IPS-15b (cell line): Measurements from ENCODE around the gene ACSS2.

Experiments used
- H3K27me3 ChIP-seq: one replicate; pipeline ENCODE4 v1.6.1; 2013; ENCODE audit warnings: low read length; ENCODE audit not compliant: control insufficient read depth, insufficient read depth
- H3K36me3 ChIP-seq: one replicate; pipeline ENCODE4 v1.6.1; 2013; ENCODE audit warnings: low read length; ENCODE audit not compliant: control insufficient read depth, insufficient read depth
- H3K4me1 ChIP-seq: one replicate; pipeline ENCODE4 v1.6.1; 2013; ENCODE audit warnings: mild to moderate bottlenecking, low read length; ENCODE audit not compliant: control insufficient read depth, insufficient read depth
- H3K4me3 ChIP-seq: one replicate; pipeline ENCODE4 v1.5.1; 2013; ENCODE audit warnings: low read depth, low read length
- H3K9ac ChIP-seq: one replicate; pipeline ENCODE4 v1.6.1; 2013; ENCODE audit warnings: low read depth, mild to moderate bottlenecking, low read length
- H3K9me3 ChIP-seq: one replicate; pipeline ENCODE4 v1.6.1; 2013; ENCODE audit warnings: mild to moderate bottlenecking, low read length; ENCODE audit not compliant: control insufficient read depth, insufficient read depth

Gene ACSS2

DNA sequence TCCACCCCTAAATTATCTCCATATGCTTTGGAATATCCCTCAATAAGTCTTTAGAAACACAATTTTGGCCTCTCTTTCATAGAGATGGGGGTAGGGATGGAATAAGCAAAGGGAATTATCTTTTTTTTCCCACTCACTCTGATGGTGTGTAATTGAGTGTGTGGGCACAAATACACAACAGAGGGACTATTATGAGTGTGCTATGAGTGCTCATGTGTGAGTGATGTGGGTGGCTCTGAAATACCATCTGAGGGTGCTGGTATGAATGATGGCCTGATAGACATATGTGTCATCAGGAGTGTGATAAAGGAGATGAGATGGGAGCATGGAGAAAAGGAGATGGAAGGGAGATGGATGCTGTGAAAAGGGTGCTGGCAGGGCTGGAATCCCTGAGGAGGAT, 43.6 kb downstream of the ACSS2 start:
- Histone ChIP-seq H3K4me1 (no peaks in the 10 kb centered on the region), H3K36me3 (no peaks in the 10 kb centered on the region), H3K4me3 (no peak overlapping the region), H3K9ac (no peak overlapping the region), H3K9me3 (no peaks in the 10 kb centered on the region), H3K27me3 (no peaks in the 10 kb centered on the region)

DNA sequence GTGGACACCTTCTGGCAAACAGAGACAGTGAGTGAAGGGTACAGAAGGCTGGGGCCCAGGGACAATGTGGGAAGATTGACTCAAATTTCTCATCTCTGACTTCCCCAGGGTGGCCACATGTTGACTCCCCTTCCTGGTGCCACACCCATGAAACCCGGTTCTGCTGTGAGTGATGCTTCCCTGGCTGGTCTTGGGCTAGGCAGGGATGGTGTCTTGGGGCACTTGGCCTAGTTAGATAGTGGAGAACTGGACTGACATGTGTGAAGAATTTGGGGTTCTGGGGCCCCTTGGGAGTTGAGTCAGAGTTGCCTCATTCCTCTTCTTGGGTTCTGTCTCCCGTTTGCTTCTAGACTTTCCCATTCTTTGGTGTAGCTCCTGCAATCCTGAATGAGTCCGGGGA, 45.0 kb downstream of the ACSS2 start:
- Histone ChIP-seq H3K4me3 (no peak overlapping the region), H3K9ac (no peak overlapping the region), H3K9me3 (no peaks in the 10 kb centered on the region), H3K4me1 (no peaks in the 10 kb centered on the region), H3K36me3 (no peaks in the 10 kb centered on the region), H3K27me3 (no peaks in the 10 kb centered on the region)

DNA sequence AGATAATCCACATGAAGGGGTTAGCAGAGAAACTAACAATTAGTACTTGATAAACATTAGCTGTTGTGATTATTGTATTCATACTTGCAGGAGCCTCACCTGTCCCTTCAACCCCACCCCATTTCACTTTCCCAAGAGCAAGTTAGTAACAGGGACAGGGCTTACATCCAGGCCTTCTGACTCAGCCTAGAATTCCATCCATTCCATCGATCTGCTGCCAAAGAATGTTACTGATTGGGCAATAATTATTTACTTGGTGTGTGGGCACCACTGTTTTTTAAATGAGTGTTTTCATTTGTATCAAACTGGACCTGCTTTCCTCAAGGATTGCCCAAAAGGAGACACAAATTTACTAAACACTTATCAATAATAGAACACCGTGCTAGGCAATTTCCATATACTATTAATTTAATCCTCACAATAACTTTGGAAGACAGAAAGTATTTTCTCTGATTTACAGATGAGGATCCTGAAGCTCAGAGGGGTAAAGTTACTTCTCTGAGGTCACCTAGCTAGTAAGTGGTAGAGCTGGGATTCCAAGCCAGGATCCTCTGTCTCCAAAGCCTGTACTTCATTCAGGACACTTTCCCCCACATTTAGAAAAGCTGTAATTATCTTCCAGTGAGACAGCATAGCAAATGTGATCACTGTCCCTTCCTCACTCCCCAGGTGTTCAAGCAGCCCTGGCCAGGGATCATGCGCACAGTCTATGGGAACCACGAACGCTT, 46.4 kb downstream of the ACSS2 start:
- Histone ChIP-seq H3K9me3 (no peaks in the 10 kb centered on the region), H3K4me3 (no peak overlapping the region), H3K36me3 (no peaks in the 10 kb centered on the region), H3K4me1 (no peaks in the 10 kb centered on the region), H3K27me3 (no peaks in the 10 kb centered on the region), H3K9ac (no peak overlapping the region)

DNA sequence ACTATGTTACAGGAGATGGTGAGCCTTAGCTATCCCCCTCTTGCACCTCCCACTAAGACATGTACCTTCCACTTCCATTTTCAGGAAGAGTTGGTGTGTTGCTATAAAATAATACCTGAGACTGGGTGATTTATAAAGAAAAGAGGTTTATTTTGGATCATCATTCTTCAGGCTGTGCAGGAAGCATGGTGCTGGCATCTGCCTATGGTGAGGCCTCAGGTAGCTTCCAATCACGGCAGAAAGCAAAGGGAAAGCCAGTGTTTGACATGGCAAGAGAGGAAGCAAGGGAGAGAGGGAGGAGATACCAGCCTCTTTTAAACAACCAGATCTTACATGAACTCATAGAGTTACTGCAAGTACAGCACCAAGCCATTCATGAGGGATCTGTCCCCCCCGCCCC, 47.0 kb downstream of the ACSS2 start:
- Histone ChIP-seq H3K36me3 (peaks cover under 1% of the 10 kb centered on the region), H3K4me3 (no peak overlapping the region), H3K9me3 (no peaks in the 10 kb centered on the region), H3K4me1 (no peaks in the 10 kb centered on the region), H3K9ac (no peak overlapping the region), H3K27me3 (no peaks in the 10 kb centered on the region)

DNA sequence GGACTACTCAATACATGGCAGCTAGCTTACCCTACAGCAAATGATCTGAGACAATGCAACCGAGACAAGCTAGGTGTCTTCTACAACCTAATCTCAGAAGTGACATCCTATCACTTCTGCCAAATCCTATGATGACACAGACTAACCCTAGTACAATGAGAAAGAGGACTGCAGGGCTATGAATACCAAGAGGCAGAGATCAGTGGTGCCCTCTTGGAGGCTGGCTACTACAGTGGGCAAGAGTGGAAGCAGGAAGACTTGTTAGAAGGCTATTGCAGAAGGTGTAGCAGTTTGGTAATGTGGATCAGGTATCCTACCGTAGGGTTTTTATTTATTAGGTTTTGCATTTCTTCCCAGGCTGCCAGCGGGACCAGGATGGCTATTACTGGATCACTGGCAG, 48.9 kb downstream of the ACSS2 start:
- Histone ChIP-seq H3K4me1 (no peaks in the 10 kb centered on the region), H3K27me3 (no peaks in the 10 kb centered on the region), H3K4me3 (no peak overlapping the region), H3K9ac (no peak overlapping the region), H3K36me3 (peaks cover 13% of the 10 kb centered on the region), H3K9me3 (no peaks in the 10 kb centered on the region)

DNA sequence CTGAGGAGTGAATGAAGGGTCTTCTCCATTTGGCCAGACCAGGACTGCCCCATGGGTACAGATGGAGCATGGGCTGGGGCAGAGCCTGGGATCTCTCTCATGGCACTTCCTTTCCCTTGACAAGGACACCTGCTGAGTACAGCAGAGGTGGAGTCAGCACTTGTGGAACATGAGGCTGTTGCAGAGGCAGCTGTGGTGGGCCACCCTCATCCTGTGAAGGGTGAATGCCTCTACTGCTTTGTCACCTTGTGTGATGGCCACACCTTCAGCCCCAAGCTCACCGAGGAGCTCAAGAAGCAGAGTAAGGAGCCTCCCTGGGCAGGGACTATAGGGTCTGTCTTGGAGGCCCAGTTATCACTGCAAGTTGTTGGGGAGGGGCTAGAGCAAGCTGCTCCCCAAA, 49.6 kb downstream of the ACSS2 start:
- Histone ChIP-seq H3K9ac (no peak overlapping the region), H3K4me3 (no peak overlapping the region), H3K9me3 (no peaks in the 10 kb centered on the region), H3K4me1 (no peaks in the 10 kb centered on the region), H3K27me3 (no peaks in the 10 kb centered on the region), H3K36me3 (peaks cover 13% of the 10 kb centered on the region)

DNA sequence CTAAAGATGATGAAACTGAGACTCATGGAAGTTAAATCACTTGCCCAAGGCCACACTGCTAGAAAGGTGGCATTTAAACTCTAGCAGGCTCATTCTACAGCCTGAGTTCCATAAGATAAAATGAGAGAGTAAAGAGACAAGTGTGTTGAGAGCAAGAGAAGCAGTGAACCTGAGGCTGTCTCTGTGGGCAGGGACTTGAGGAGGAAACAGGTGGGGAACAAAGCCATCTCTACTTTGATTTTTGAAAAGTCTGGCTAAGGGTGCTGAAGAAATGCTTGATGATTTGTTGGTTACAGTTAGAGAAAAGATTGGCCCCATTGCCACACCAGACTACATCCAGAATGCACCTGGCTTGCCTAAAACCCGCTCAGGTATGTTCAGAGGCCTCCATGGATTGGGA, 50.2 kb downstream of the ACSS2 start:
- no peak overlapping the region for H3K4me3 ChIP-seq
- H3K9ac ChIP-seq: no peak overlapping the region
- peaks cover 13% of the 10 kb centered on the region for H3K36me3 ChIP-seq
- no peaks in the 10 kb centered on the region for H3K9me3 ChIP-seq
- H3K4me1 ChIP-seq: no peaks in the 10 kb centered on the region
- H3K27me3 ChIP-seq: no peaks in the 10 kb centered on the region

DNA sequence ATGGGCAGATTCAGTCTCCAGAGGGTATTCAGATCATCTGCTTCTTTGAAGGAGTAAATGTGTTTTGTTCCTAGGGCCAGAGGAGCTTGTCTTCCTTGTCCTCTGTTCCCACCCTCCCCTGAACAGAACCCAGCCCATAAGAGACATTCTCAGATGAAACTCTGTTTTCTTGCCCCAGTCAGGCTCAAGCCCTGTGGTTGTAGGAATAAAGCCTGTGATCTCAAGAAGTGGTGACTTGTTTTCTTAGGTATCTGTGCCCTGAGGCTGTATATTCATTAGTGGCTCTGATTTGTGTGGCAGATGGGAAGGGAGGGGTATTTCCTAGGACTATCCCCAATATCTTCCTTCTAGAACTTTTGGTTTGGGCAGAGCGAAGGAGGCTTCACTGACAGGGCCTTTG, 51.3 kb downstream of the ACSS2 start:
- no peak overlapping the region for H3K9ac ChIP-seq
- no peak overlapping the region for H3K4me3 ChIP-seq
- peaks cover 13% of the 10 kb centered on the region for H3K36me3 ChIP-seq
- H3K27me3 ChIP-seq: no peaks in the 10 kb centered on the region
- H3K9me3 ChIP-seq: no peaks in the 10 kb centered on the region
- H3K4me1 ChIP-seq: no peaks in the 10 kb centered on the region

DNA sequence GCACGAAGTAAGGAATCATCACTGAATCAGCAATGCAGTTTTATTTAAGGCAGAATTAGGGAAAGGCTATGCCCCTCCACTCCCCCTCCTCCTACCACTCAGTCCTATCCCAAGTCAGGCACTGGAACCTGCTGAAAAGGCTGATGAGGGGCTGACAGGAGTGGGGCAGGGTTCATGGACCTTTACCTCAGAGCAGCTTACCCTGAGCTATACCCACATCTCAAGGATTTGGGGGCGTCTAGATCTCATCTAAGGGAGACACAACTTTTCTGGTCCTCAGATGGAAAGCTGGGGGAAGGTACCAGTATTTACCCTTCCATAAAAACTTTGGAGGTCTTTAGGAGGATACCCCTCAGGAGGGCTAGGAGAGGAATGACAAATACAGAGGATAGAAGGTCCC, 52.0 kb downstream of the ACSS2 start:
- Histone ChIP-seq H3K27me3 (no peaks in the 10 kb centered on the region), H3K4me1 (no peaks in the 10 kb centered on the region), H3K4me3 (no peak overlapping the region), H3K36me3 (peaks cover 13% of the 10 kb centered on the region), H3K9me3 (no peaks in the 10 kb centered on the region), H3K9ac (no peak overlapping the region)

DNA sequence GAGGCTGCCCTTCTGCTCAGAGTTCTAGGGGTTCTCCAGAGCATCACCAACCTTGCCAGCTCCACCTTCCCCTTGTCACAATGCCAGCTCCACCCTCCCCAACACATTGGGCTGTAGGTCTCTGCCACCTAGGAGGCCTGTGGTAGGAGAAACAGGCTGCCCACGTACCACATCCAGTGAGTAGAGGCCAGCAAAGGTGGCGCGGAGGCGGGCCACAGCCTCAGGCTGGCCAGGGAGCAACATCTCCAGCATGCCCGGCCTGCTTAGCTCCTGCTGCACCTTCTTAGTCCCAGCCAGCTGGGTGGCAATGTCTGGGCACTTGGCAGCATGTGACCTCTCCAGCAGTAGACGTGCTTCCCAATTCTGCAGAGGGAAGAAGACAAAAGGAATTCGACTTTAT, 55.4 kb downstream of the ACSS2 start:
- H3K9ac ChIP-seq: no peak overlapping the region
- no peaks in the 10 kb centered on the region for H3K27me3 ChIP-seq
- no peaks in the 10 kb centered on the region for H3K4me1 ChIP-seq
- H3K4me3 ChIP-seq: no peak overlapping the region
- H3K9me3 ChIP-seq: no peaks in the 10 kb centered on the region
- H3K36me3 ChIP-seq: peaks cover 15% of the 10 kb centered on the region

DNA sequence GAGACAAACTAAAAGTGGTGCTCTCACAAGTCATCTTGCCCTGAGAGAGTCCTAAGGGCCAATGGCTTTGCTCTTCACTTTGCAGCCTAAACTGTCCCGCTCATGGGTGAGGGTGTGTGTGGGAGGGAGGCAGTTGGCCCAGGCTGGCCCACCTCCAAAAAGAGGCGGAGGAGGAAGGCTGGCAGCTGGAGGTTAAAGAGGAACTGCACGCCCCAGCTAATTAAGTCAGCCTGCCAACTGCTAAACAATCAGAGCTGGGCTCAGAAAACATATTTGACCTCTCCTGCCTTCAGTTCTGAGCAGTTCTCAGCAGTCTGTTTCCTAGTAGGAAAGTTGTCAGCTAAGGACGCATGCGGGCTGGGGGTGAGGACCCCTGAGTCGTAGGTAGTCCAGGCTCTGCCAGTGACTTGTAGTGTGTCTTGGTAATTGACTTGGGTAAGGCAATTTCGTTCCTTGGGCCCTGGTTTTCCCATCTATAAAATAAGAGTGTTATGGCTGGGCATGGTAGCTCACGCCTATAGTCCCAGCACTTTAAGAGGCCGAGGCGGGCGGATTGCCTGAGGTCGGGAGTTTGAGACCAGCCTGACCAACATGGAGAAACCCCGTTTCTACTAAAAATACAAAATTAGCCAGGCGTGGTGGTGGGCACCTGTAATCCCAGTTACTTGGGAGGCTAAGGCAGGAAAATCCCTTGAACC, 62.2 kb downstream of the ACSS2 start:
- H3K36me3 ChIP-seq: peaks cover 16% of the 10 kb centered on the region
- no peaks in the 10 kb centered on the region for H3K4me1 ChIP-seq
- no peaks in the 10 kb centered on the region for H3K9me3 ChIP-seq
- no peaks in the 10 kb centered on the region for H3K27me3 ChIP-seq
- no peak overlapping the region for H3K9ac ChIP-seq
- no peak overlapping the region for H3K4me3 ChIP-seq

DNA sequence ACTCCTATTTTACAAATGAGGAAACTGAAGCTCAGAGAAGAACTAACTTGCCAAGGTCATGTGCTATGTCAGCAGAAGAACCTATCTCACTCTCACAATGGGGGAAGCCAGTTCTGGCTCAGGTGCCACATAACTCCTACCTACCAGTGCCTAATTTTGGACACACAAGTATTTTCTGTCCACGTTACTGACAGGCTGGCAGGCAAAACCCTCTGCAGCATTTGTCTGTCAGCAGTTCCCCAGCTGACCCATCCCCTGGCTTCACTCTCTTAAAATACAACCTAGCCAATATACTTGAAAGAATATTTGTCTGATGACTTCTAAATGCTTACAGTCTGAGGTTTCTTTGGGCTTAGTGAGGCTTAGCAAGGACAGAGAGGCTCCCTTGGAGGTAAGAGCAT, 63.7 kb downstream of the ACSS2 start:
- Histone ChIP-seq H3K36me3 (peaks cover 15% of the 10 kb centered on the region), H3K9me3 (no peaks in the 10 kb centered on the region), H3K4me1 (no peaks in the 10 kb centered on the region)

More for the DNA sequence above, 63.7 kb downstream of the ACSS2 start:
- Histone ChIP-seq H3K9ac (no peak overlapping the region), H3K27me3 (no peaks in the 10 kb centered on the region), H3K4me3 (no peak overlapping the region)
